Stimulated activated naive CD8-positive, alpha-beta T cell treated with anti-CD3 and anti-CD28 coated beads, Interleukin-15, Interleukin-2, amounts not matched to agents 100 U/mL and 50 U/mL, for 24 hours (primary cell): Measurements from ENCODE around the gene ALG6.
"Not testable (repeated sequence)": the region's sequence is repeated elsewhere in the genome, so short reads cannot be mapped to it uniquely, and the experiment has no call there.

Source experiments
- ATAC-seq: fragments of 150-1000 bp; cut with Tn5 transposase; one replicate; pipeline ENCODE4 v1.10.0; 2021
- DNase-seq: peaks from one replicate; pipeline ENCODE4 v3.0.0; 2021

Gene ALG6

GRCh38 chr1:63414691-63415365, 47.4 kb downstream of the ALG6 start:
- DNase-seq (no peak), ATAC-seq (no peak)

- DNase-seq (no peak), ATAC-seq (no peak)
Observed at GRCh38 chr1:63418101-63418500, 50.7 kb downstream of the ALG6 start.

- DNase-seq, ATAC-seq: not testable (repeated sequence)
Observed at GRCh38 chr1:63420746-63421145, 53.3 kb downstream of the ALG6 start.

GRCh38 chr1:63423649-63424048, 56.2 kb downstream of the ALG6 start:
- DNase-seq (no peak), ATAC-seq (no peak)

- DNase-seq (no peak), ATAC-seq (no peak)
Observed at GRCh38 chr1:63428815-63429214, 61.4 kb downstream of the ALG6 start.

- ATAC-seq, result no peak
Observed at GRCh38 chr1:63429281-63429680, 61.9 kb downstream of the ALG6 start.

GRCh38 chr1:63435161-63435560, 67.7 kb downstream of the ALG6 start:
- no peak for ATAC-seq

More at GRCh38 chr1:63429281-63429680, 61.9 kb downstream of the ALG6 start:
- DNase-seq, result no peak

GRCh38 chr1:63442141-63442475, 74.7 kb downstream of the ALG6 start:
- DNase-seq (no peak), ATAC-seq (no peak)

More at GRCh38 chr1:63435161-63435560, 67.7 kb downstream of the ALG6 start:
- no peak for DNase-seq

- ATAC-seq (no peak), DNase-seq (no peak)
Observed at GRCh38 chr1:63448731-63449246, 81.4 kb downstream of the ALG6 start.

GRCh38 chr1:63450416-63450815, 83.0 kb downstream of the ALG6 start:
- ATAC-seq, result no peak
- no peak for DNase-seq

- DNase-seq, result no peak
- no peak for ATAC-seq
Observed at GRCh38 chr1:63453232-63453631, 85.8 kb downstream of the ALG6 start.

- ATAC-seq, result no peak
- DNase-seq, result no peak
Observed at GRCh38 chr1:63454269-63454668, 86.8 kb downstream of the ALG6 start.

- DNase-seq (no peak), ATAC-seq (no peak)
Observed at GRCh38 chr1:63458750-63459149, 91.3 kb downstream of the ALG6 start.

- DNase-seq, result no peak
- no peak for ATAC-seq
Observed at GRCh38 chr1:63461661-63462230, 94.3 kb downstream of the ALG6 start.

GRCh38 chr1:63463248-63463647, 95.8 kb downstream of the ALG6 start:
- ATAC-seq (no peak), DNase-seq (no peak)

GRCh38 chr1:63466181-63466580, 98.8 kb downstream of the ALG6 start:
- ATAC-seq, result no peak
- no peak for DNase-seq

GRCh38 chr1:63466759-63467158, 99.3 kb downstream of the ALG6 start:
- DNase-seq, result no peak
- no peak for ATAC-seq

- ATAC-seq, DNase-seq: not testable (repeated sequence)
Observed at GRCh38 chr1:63468683-63469082, 101.3 kb downstream of the ALG6 start.

GRCh38 chr1:63475761-63476160, 108.3 kb downstream of the ALG6 start:
- no peak for DNase-seq
- no peak for ATAC-seq

- no peak for DNase-seq
- no peak for ATAC-seq
Observed at GRCh38 chr1:63480057-63480456, 112.6 kb downstream of the ALG6 start.

GRCh38 chr1:63486629-63487028, 119.2 kb downstream of the ALG6 start:
- DNase-seq (no peak), ATAC-seq (no peak)

- ATAC-seq (no peak), DNase-seq (no peak)
Observed at GRCh38 chr1:63487336-63488065, 120.1 kb downstream of the ALG6 start.
